Lung (tissue), 12 donors: ENCODE data around the gene ARHGAP8. TPM values are rescaled to one million over a fixed set of nuclear protein-coding genes. Genes with fewer than 3 reads are reported as not detected.
A peak's percentile ranks its signal among the peaks of the same experiment; 100 is the strongest.

Source experiments
- ATAC-seq: fragments of 200-7000 bp; cut with Tn5 transposase; one replicate; pipeline ENCODE4 v1.9.1; 2020; ENCODE audit warnings: moderate number of reproducible peaks; ENCODE audit not compliant: insufficient read depth, low FRiP score
- DNase-seq, 3 donors: peaks; one replicate each; pipeline ENCODE4 v3.0.0-alpha.2; 2013 to 2017
- H3K27ac ChIP-seq, 2 donors: one replicate each; pipeline ENCODE4 v1.5.1; 2013; ENCODE audit warnings: mild to moderate bottlenecking in 2 of 2, moderate library complexity in 2 of 2, control low read depth in 1 of 2, inconsistent platforms in 1 of 2, low read depth in 1 of 2, low read length in 1 of 2
- H3K27me3 ChIP-seq, 3 donors: one replicate each; pipeline ENCODE4 v1.5.1; 2013; ENCODE audit warnings: low read length in 2 of 3; ENCODE audit not compliant: control insufficient read depth in 3 of 3, insufficient read depth in 3 of 3
- H3K36me3 ChIP-seq, 4 donors: one replicate each; pipeline ENCODE4 v1.5.1; 2013; ENCODE audit warnings: low read length in 4 of 4, mild to moderate bottlenecking in 1 of 4, moderate library complexity in 1 of 4; ENCODE audit not compliant: control insufficient read depth in 4 of 4, insufficient read depth in 4 of 4
- H3K4me1 ChIP-seq, 5 donors: one replicate each; pipeline ENCODE4 v1.5.1; 2013; ENCODE audit warnings: low read length in 5 of 5, mild to moderate bottlenecking in 2 of 5, moderate library complexity in 1 of 5; ENCODE audit not compliant: control insufficient read depth in 5 of 5, insufficient read depth in 5 of 5
- H3K4me3 ChIP-seq: one replicate; pipeline ENCODE4 v1.5.1; 2013; ENCODE audit warnings: mild to moderate bottlenecking, control low read depth, moderate library complexity
- H3K9ac ChIP-seq, 2 donors: one replicate each; pipeline ENCODE4 v1.5.1; 2013; ENCODE audit warnings: low read length in 2 of 2, control low read depth in 1 of 2; ENCODE audit not compliant: insufficient read depth in 1 of 2
- H3K9me3 ChIP-seq, 4 donors: one replicate each; pipeline ENCODE4 v1.5.1; 2013; ENCODE audit warnings: low read length in 3 of 4, mild to moderate bottlenecking in 1 of 4, moderate library complexity in 1 of 4; ENCODE audit not compliant: control insufficient read depth in 4 of 4, insufficient read depth in 3 of 4
- CTCF ChIP-seq: IDR thresholded peaks from 2 replicates; pipeline ENCODE4 v1.5.1; 2012; ENCODE audit warnings: mild to moderate bottlenecking; ENCODE audit errors: control extremely low read depth, extremely low read depth
- WGBS, 2 donors: extraction: QIAGEN DNeasy Blood & Tissue Kit; methylation state at CpG; one replicate each; pipeline ENCODE4 v1.1.7; 2013; 5-methylcytosine and 5-hydroxymethylcytosine counted together
- polyA plus RNA-seq, 2 donors: library from polyadenylated mRNA; stranded (reverse); fragments of 200-250 nt; gene quantifications; one replicate each; pipeline ENCODE4 v1.2.1, GENCODE V29; 2013
- total RNA-seq, 2 donors: library from RNA; depleted of rRNA in 1 of 2; stranded (reverse); fragments of >200 nt in 1 of 2; gene quantifications; one replicate each; pipeline ENCODE4 v1.2.1, GENCODE V29; 2014 to 2021
- donor health status: control.
- donor health status: control.
- donor health status: Bipolar disorder and iron deficiency.
- donor health status: healthy.
- donor health status: DM: yes; HTN: yes; CAD: no.

Gene ARHGAP8
- total and polyA plus RNA-seq, 4 donors: 6.8 to 21.6 (median 16.5) TPM

- Histone ChIP-seq H3K27ac (no peak overlapping the region), H3K4me1 (peaks cover 0 to 14% (median 0%) of the 10 kb centered on the region in 5 donors), H3K36me3 (peaks cover 0 to under 1% (median 0%) of the 10 kb centered on the region in 4 donors), H3K27me3 (no peaks in the 10 kb centered on the region), H3K9me3 (no peaks in the 10 kb centered on the region), H3K4me3 (no peak overlapping the region), H3K9ac (no peak overlapping the region)
- TF ChIP-seq CTCF: no peak
- DNase-seq: peak; percentile 42 to 76 (median 65)
- no peak for ATAC-seq
- WGBS, 2 donors: 78% methylated on average over 13 of the region's 13 CpGs
Measured at GRCh38 chr22:44822534-44822933, 70.2 kb downstream of the ARHGAP8 start.

- Histone ChIP-seq H3K27me3 (no peaks in the 10 kb centered on the region), H3K4me1 (peaks cover 0 to 14% (median 0%) of the 10 kb centered on the region in 5 donors), H3K27ac (no peak overlapping the region), H3K9ac (no peak overlapping the region), H3K9me3 (no peaks in the 10 kb centered on the region), H3K36me3 (peaks cover 0 to 3% (median 0%) of the 10 kb centered on the region in 4 donors), H3K4me3 (no peak overlapping the region)
- no peak for TF ChIP-seq CTCF
- ATAC-seq: no peak
- WGBS, 2 donors: 90 to 92% methylated on average over 8 of the region's 8 CpGs
- no peak for DNase-seq
Measured at GRCh38 chr22:44823396-44823795, 71.0 kb downstream of the ARHGAP8 start.

- Histone ChIP-seq H3K27me3 (no peaks in the 10 kb centered on the region), H3K4me3 (no peak overlapping the region), H3K9ac (no peak overlapping the region), H3K27ac (no peak overlapping the region), H3K9me3 (no peaks in the 10 kb centered on the region), H3K36me3 (peaks cover 0 to 3% (median 0%) of the 10 kb centered on the region in 4 donors), H3K4me1 (peaks cover 0 to 14% (median 0%) of the 10 kb centered on the region in 5 donors)
- 79 to 84% methylated on average over 4 of the region's 4 CpGs for WGBS, 2 donors
- TF ChIP-seq CTCF: no peak
- DNase-seq (no peak), ATAC-seq (no peak)
Measured at GRCh38 chr22:44823806-44824205, 71.4 kb downstream of the ARHGAP8 start.

GRCh38 chr22:44824271-44824670 is 71.9 kb downstream of the ARHGAP8 start:
- H3K36me3 ChIP-seq: peaks cover 0 to 3% (median 0%) of the 10 kb centered on the region in 4 donors
- no peak overlapping the region for H3K9ac ChIP-seq
- ATAC-seq (no peak), DNase-seq (no peak)
- peaks cover 0 to 14% (median 0%) of the 10 kb centered on the region in 5 donors for H3K4me1 ChIP-seq
- no peaks in the 10 kb centered on the region for H3K9me3 ChIP-seq
- no peak overlapping the region for H3K4me3 ChIP-seq
- no peaks in the 10 kb centered on the region for H3K27me3 ChIP-seq
- WGBS, 2 donors: 89 to 94% methylated on average over 12 of the region's 12 CpGs
- no peak overlapping the region for H3K27ac ChIP-seq
- TF ChIP-seq CTCF: no peak
